ENCODE results near the gene PNMT.

- TF ChIP-seq ZNF843 (tag by site-specific recombination; IDR thresholded peaks at IDR 0.05) = no peak
- no peak for TF ChIP-seq ZNF138 (tag by site-specific recombination; IDR thresholded peaks at IDR 0.05; ENCODE audit: borderline replicate concordance)
- TF ChIP-seq CTCF (tag by site-specific recombination; IDR thresholded peaks at IDR 0.05) = no peak
- TF ChIP-seq TSHZ1 (tag by site-specific recombination; IDR thresholded peaks at IDR 0.05; ENCODE audit: borderline replicate concordance) = no peak
- no peak for TF ChIP-seq SCRT1 (tag by site-specific recombination; IDR thresholded peaks at IDR 0.05; ENCODE audit: borderline replicate concordance)
- TF ChIP-seq SP2 (tag by site-specific recombination; IDR thresholded peaks at IDR 0.05) = peak; percentile 29; the same call in 1 of the 2 replicates
- no peak for TF ChIP-seq ZBTB7A (tag by site-specific recombination; IDR thresholded peaks at IDR 0.05; ENCODE audit: low read depth)
- no peak for TF ChIP-seq KLF10 (tag by site-specific recombination; IDR thresholded peaks at IDR 0.05)
- no peak for TF ChIP-seq ZNF624 (tag by site-specific recombination; IDR thresholded peaks at IDR 0.05)
- TF ChIP-seq SALL2 (tag by site-specific recombination; IDR thresholded peaks at IDR 0.05; ENCODE audit: borderline replicate concordance) = no peak
Measured at GRCh38 chr17:39635614-39636176, 32.6 kb upstream of the PNMT start.
